Transverse colon (tissue), 4 donors: Measurements from ENCODE around the gene CLRN2. TPM values are rescaled to one million over a fixed set of nuclear protein-coding genes. Genes with fewer than 3 reads are reported as not detected.

Source experiments
- DNase-seq: peaks from one replicate; pipeline ENCODE4 v3.0.0-alpha.2; 2019
- H3K27ac ChIP-seq, 4 donors: fragments of 200-600 bp; sonication (generic); 2 replicates each; pipeline ENCODE4 v1.5.1; 2016 to 2018; ENCODE audit warnings: inconsistent platforms in 4 of 4
- H3K27me3 ChIP-seq: fragments of 200-600 bp; sonication (generic); 2 replicates; pipeline ENCODE4 v1.5.1; 2017; ENCODE audit warnings: inconsistent platforms
- H3K36me3 ChIP-seq, 4 donors: fragments of 200-600 bp; sonication (generic); 2 replicates each; pipeline ENCODE4 v1.5.1; 2017 to 2019; ENCODE audit warnings: inconsistent platforms in 4 of 4
- H3K4me1 ChIP-seq, 4 donors: fragments of 200-600 bp; sonication (generic); 2 replicates each; pipeline ENCODE4 v1.5.1; 2017 to 2020; ENCODE audit warnings: inconsistent platforms in 4 of 4
- H3K4me3 ChIP-seq, 4 donors: fragments of 200-600 bp; sonication (generic); 1 replicate in 1 of 4; 2 replicates in 3 of 4; pipeline versions ENCODE4 v1.5.1 to v1.6.1; 2017 to 2019; ENCODE audit warnings: inconsistent platforms in 4 of 4
- H3K9me3 ChIP-seq, 2 donors: fragments of 200-600 bp; sonication (generic); 2 replicates each; pipeline ENCODE4 v1.5.1; 2017 to 2019; ENCODE audit warnings: inconsistent platforms in 2 of 2
- CTCF ChIP-seq, 5 experiments: fragments of 200-600 bp in 3 of 5; fragments of 450-650 bp in 2 of 5; sonication (generic) in 3 of 5; IDR thresholded peaks; 1 replicate in 2 of 5; 2 replicates in 3 of 5; pipeline ENCODE4 v1.5.1; 2016 to 2017; ENCODE audit warnings: antibody characterized with exemption in 5 of 5, inconsistent platforms in 3 of 5, mild to moderate bottlenecking in 2 of 5, moderate library complexity in 1 of 5
- EP300 ChIP-seq: sonication (generic); formaldehyde crosslinking; IDR thresholded peaks from one replicate; pipeline ENCODE4 v1.6.1; 2017; ENCODE audit warnings: antibody characterized with exemption, low read depth
- POLR2A ChIP-seq: fragments of 450-650 bp; IDR thresholded peaks from one replicate; pipeline ENCODE4 v1.6.1; 2016; ENCODE audit warnings: antibody characterized with exemption, mild to moderate bottlenecking, moderate library complexity
- POLR2AphosphoS5 ChIP-seq, 3 donors: sonication (generic); formaldehyde crosslinking; IDR thresholded peaks; one replicate each; pipeline ENCODE4 v1.6.1; 2016; ENCODE audit warnings: antibody characterized with exemption in 3 of 3
- WGBS, 2 donors: methylation state at CpG; one replicate each; pipeline ENCODE4 v1.1.5; 2018; ENCODE audit warnings: low coverage in 1 of 2; 5-methylcytosine and 5-hydroxymethylcytosine counted together
- in situ Hi-C, 4 donors: fragments of 200-750 bp; cut with MboI; loops; one replicate each; pipeline versions ENCODE4 v1.15.0 to v1.15.1; 2017; ENCODE audit warnings: low sequenced_read_pairs in 3 of 4, low pct_ligation_motif_present in 1 of 4, low pct_unique_long_range_greater_than_20kb in 1 of 4
- intact Hi-C: fragments of 100-400 bp; cut with DNase I; formaldehyde crosslinking; loops from one replicate; pipeline ENCODE4 v1.15.1; 2023; ENCODE audit warnings: low total_unique reads
- total RNA-seq, 4 donors: library from RNA; depleted of rRNA; stranded (reverse); fragments of >200 nt; gene quantifications; one replicate each; pipeline ENCODE4 v1.1.0, GENCODE V29; 2016

The CLRN2 gene
- total RNA-seq, 4 donors from 2014 or later = not detected

GRCh38 chr4:17559709-17560048 is 44.7 kb downstream of the CLRN2 start:
- in situ Hi-C loops = loop anchor here in 3 of 4 donors (5.0 to 25.0 kb wide), 5 partner anchors 78 to 1028 kb away; partner anchors contain the start of genes FAM184B (in 1 of the 3) and LCORL (in 1 of the 3)

GRCh38 chr4:17560065-17560673 is 45.2 kb downstream of the CLRN2 start:
- Histone ChIP-seq H3K36me3 (no peaks in the 10 kb centered on the region), H3K9me3 (no peaks in the 10 kb centered on the region), H3K4me3 (no peak overlapping the region), H3K4me1 (no peaks in the 10 kb centered on the region), H3K27me3 (no peaks in the 10 kb centered on the region), H3K27ac (no peak overlapping the region)
- in situ Hi-C loops = loop anchor here in 2 of 4 donors (25.0 kb wide), 3 partner anchors 227 to 1027 kb away; partner anchors contain the start of genes FAM184B (in 1 of the 2) and LCORL (in 1 of the 2)
- no peak for DNase-seq
- intact Hi-C loops = no loop called here
- TF ChIP-seq POLR2AphosphoS5 (IDR thresholded peaks at IDR 0.05) (no peak), POLR2A (no peak), EP300 (no peak), CTCF (IDR thresholded peaks at IDR 0.05) (no peak)
- WGBS, 2 donors = 75 to 89% methylated on average over 1 to 6 of the region's 6 CpGs

More at GRCh38 chr4:17559709-17560048, 44.7 kb downstream of the CLRN2 start:
- Histone ChIP-seq H3K9me3 (no peaks in the 10 kb centered on the region), H3K27ac (no peak overlapping the region), H3K4me1 (no peaks in the 10 kb centered on the region), H3K4me3 (no peak overlapping the region), H3K36me3 (no peaks in the 10 kb centered on the region), H3K27me3 (no peaks in the 10 kb centered on the region)
- intact Hi-C loops = no loop called here
- WGBS, 2 donors = 93 to 94% methylated on average over 3 of the region's 3 CpGs
- no peak for DNase-seq
- no peak for TF ChIP-seq CTCF (IDR thresholded peaks at IDR 0.05)
- no peak for TF ChIP-seq POLR2AphosphoS5 (IDR thresholded peaks at IDR 0.05)
- no peak for TF ChIP-seq POLR2A
- no peak for TF ChIP-seq EP300

GRCh38 chr4:17561195-17561909 is 46.4 kb downstream of the CLRN2 start:
- intact Hi-C loops = no loop called here
- 93 to 100% methylated on average over 3 to 8 of the region's 8 CpGs for WGBS, 2 donors
- no peaks in the 10 kb centered on the region for H3K36me3 ChIP-seq
- H3K27ac ChIP-seq = no peak overlapping the region
- DNase-seq = no peak
- no peaks in the 10 kb centered on the region for H3K27me3 ChIP-seq
- H3K4me3 ChIP-seq = no peak overlapping the region
- TF ChIP-seq POLR2A (no peak), POLR2AphosphoS5 (IDR thresholded peaks at IDR 0.05) (no peak), CTCF (IDR thresholded peaks at IDR 0.05) (no peak), EP300 (no peak)
- in situ Hi-C loops = loop anchor here in 2 of 4 donors (25.0 kb wide), 3 partner anchors 226 to 1026 kb away; partner anchors contain the start of genes FAM184B (in 1 of the 2) and LCORL (in 1 of the 2)
- H3K4me1 ChIP-seq = no peaks in the 10 kb centered on the region
- H3K9me3 ChIP-seq = no peaks in the 10 kb centered on the region

GRCh38 chr4:17562157-17562556 is 47.2 kb downstream of the CLRN2 start:
- H3K27me3 ChIP-seq = no peaks in the 10 kb centered on the region
- no peaks in the 10 kb centered on the region for H3K4me1 ChIP-seq
- in situ Hi-C loops = loop anchor here in 2 of 4 donors (25.0 kb wide), 3 partner anchors 225 to 1025 kb away; partner anchors contain the start of genes FAM184B (in 1 of the 2) and LCORL (in 1 of the 2)
- H3K36me3 ChIP-seq = no peaks in the 10 kb centered on the region
- intact Hi-C loops = no loop called here
- no peak for DNase-seq
- WGBS, 2 donors = 85% methylated on average over 1 of the region's 1 CpG; no CpG with 5 or more reads in 1 of the 2 donors
- H3K27ac ChIP-seq = no peak overlapping the region
- H3K4me3 ChIP-seq = no peak overlapping the region
- no peaks in the 10 kb centered on the region for H3K9me3 ChIP-seq
- no peak for TF ChIP-seq CTCF (IDR thresholded peaks at IDR 0.05)
- no peak for TF ChIP-seq EP300
- TF ChIP-seq POLR2A = no peak
- no peak for TF ChIP-seq POLR2AphosphoS5 (IDR thresholded peaks at IDR 0.05)
